ENCODE data around the gene TTF2.
A peak's percentile ranks its signal among the peaks of the same experiment; 100 is the strongest.

The TTF2 gene

DNA sequence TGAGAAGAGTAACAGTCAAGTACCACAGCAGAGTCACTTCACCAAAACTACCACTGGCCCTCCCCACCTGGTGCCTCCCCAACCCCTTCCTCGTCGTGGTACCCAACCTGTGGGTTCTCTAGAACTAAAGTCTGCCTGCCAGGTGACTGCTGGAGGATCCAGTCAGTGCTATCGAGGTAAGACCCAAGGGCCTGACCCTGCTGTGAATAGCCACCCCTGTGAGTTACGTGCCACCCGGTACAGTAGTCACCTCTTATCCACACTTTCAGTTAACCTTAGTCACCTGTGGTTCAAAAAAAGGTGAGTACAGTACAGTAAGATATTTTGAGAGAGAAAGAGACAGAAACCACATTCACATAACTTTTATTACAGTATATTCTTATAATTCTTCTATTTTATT is 16.5 kb downstream of the TTF2 start:
- H3K4me2 ChIP-seq (ENCODE audit: low read length), result no peak overlapping the region
- no CpG with 5 or more reads among the region's 5 CpGs for WGBS (ENCODE audit: extremely low coverage, insufficient coverage, insufficient read length)
- H3K18ac ChIP-seq (ENCODE audit: low read length), result no peak overlapping the region
- no peaks in the 10 kb centered on the region for H3K79me2 ChIP-seq (ENCODE audit: control insufficient read depth, insufficient read depth, low read length, poor library complexity)
- peaks cover 0 to 3% of the 10 kb centered on the region in 2 experiments for H3K4me1 ChIP-seq (ENCODE audit: control insufficient read depth in 1 of 2, insufficient read depth in 2 of 2, low read length in 2 of 2)
- no peak overlapping the region for H3K4me3 ChIP-seq (ENCODE audit: low read depth, low read length)
- H2AK5ac ChIP-seq (ENCODE audit: low read length), result peak overlapping the region; percentile 73
- H2BK5ac ChIP-seq (ENCODE audit: low read depth, low read length, poor library complexity), result peak overlapping the region; percentile 29
- H3K23ac ChIP-seq (ENCODE audit: low read length), result no peak overlapping the region
- H2BK120ac ChIP-seq (ENCODE audit: insufficient read depth, low read length, poor library complexity), result peak overlapping the region; percentile 27
- peaks cover 7 to 27% of the 10 kb centered on the region in 2 experiments for H3K36me3 ChIP-seq (ENCODE audit: control insufficient read depth in 1 of 2, insufficient read depth in 2 of 2, low read length in 2 of 2)
- no peak overlapping the region for H3K4ac ChIP-seq (ENCODE audit: low read depth, low read length)
- no peak overlapping the region for H3K27ac ChIP-seq (ENCODE audit: low read depth, low read length)
- H3K14ac ChIP-seq (ENCODE audit: low read length), result no peak overlapping the region
- H3K9me3 ChIP-seq (ENCODE audit: insufficient read depth, low read depth, low read length), result no peaks in the 10 kb centered on the region
- no peaks in the 10 kb centered on the region for H3K27me3 ChIP-seq (ENCODE audit: insufficient read depth, low read length)
- H2AFZ ChIP-seq (ENCODE audit: insufficient read depth, low read length, poor library complexity), result no peak overlapping the region
- no peak for DNase-seq
- H4K8ac ChIP-seq (ENCODE audit: low read depth, low read length), result no peak overlapping the region
- no peak overlapping the region for H2BK12ac ChIP-seq (ENCODE audit: low read length)
- H4K12ac ChIP-seq (ENCODE audit: low read depth, low read length), result no peak overlapping the region
- no peak overlapping the region for H4K91ac ChIP-seq (ENCODE audit: low read depth, low read length)
- no peaks in the 10 kb centered on the region for H3K79me1 ChIP-seq (ENCODE audit: low read length)
- no peak overlapping the region for H3K9ac ChIP-seq (ENCODE audit: low read length)

DNA sequence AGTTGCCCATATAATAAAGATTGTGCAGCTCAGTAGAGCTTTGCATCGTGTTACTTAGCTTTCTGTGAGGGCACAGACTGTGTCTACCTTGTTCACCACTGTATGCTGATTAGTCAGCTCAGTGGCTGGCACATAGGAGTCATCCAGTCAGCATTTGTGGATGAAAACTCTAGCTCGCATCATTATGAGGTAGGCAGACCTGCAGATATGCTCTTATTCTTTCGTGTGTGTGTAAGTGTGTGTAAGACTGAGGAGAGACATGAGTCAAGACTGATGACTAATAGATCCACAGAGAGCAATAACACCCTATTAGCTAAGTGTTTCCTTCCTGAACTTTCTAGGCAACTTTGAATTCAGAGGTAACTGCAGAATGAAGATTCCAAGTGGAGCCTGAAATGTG is 17.1 kb downstream of the TTF2 start:
- Histone ChIP-seq H3K79me1 (ENCODE audit: low read length) (no peaks in the 10 kb centered on the region), H2BK120ac (ENCODE audit: insufficient read depth, low read length, poor library complexity) (no peak overlapping the region), H3K9ac (ENCODE audit: low read length) (no peak overlapping the region), H3K79me2 (ENCODE audit: control insufficient read depth, insufficient read depth, low read length, poor library complexity) (no peaks in the 10 kb centered on the region), H4K12ac (ENCODE audit: low read depth, low read length) (no peak overlapping the region), H3K23ac (ENCODE audit: low read length) (no peak overlapping the region), H3K14ac (ENCODE audit: low read length) (no peak overlapping the region), H3K4ac (ENCODE audit: low read depth, low read length) (no peak overlapping the region), H3K27me3 (ENCODE audit: insufficient read depth, low read length) (no peaks in the 10 kb centered on the region), H2AFZ (ENCODE audit: insufficient read depth, low read length, poor library complexity) (no peak overlapping the region), H3K36me3 (ENCODE audit: control insufficient read depth in 1 of 2, insufficient read depth in 2 of 2, low read length in 2 of 2) (peaks cover 10 to 30% of the 10 kb centered on the region in 2 experiments), H2BK12ac (ENCODE audit: low read length) (no peak overlapping the region), H2BK5ac (ENCODE audit: low read depth, low read length, poor library complexity) (no peak overlapping the region), H3K9me3 (ENCODE audit: insufficient read depth, low read depth, low read length) (no peaks in the 10 kb centered on the region), H2AK5ac (ENCODE audit: low read length) (no peak overlapping the region), H4K8ac (ENCODE audit: low read depth, low read length) (no peak overlapping the region), H3K4me1 (ENCODE audit: control insufficient read depth in 1 of 2, insufficient read depth in 2 of 2, low read length in 2 of 2) (peaks cover 0 to 3% of the 10 kb centered on the region in 2 experiments), H3K27ac (ENCODE audit: low read depth, low read length) (no peak overlapping the region), H3K4me3 (ENCODE audit: low read depth, low read length) (no peak overlapping the region), H3K18ac (ENCODE audit: low read length) (no peak overlapping the region), H4K91ac (ENCODE audit: low read depth, low read length) (no peak overlapping the region), H3K4me2 (ENCODE audit: low read length) (no peak overlapping the region)
- DNase-seq, result peak in 1 of 2 donors; percentile 32
- WGBS (ENCODE audit: extremely low coverage, insufficient coverage, insufficient read length), result no CpG with 5 or more reads among the region's 3 CpGs

DNA sequence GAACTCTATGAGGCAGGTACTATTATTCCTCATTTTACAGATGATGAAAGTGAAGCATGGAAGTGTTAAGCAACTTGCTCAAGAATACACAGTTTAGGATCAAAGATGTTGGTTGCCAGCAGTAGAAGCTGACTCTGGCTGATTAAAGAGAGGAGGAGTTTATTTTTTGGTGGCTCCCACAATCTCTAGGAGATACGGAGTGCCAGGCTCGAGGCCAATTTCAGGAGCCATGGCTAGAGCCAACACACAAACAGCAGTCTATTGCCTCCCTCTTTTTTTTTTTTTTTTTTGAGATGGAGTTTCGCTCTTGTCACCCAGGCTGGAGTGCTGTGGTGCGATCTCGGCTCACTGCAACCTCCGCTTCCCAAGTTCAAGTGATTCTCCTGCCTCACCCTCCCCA is 19.6 kb downstream of the TTF2 start:
- peaks cover 0 to 3% of the 10 kb centered on the region in 2 experiments for H3K4me1 ChIP-seq (ENCODE audit: control insufficient read depth in 1 of 2, insufficient read depth in 2 of 2, low read length in 2 of 2)
- no peak overlapping the region for H3K4ac ChIP-seq (ENCODE audit: low read depth, low read length)
- no peak overlapping the region for H2BK120ac ChIP-seq (ENCODE audit: insufficient read depth, low read length, poor library complexity)
- no peak overlapping the region for H4K91ac ChIP-seq (ENCODE audit: low read depth, low read length)
- no CpG with 5 or more reads among the region's 6 CpGs for WGBS (ENCODE audit: extremely low coverage, insufficient coverage, insufficient read length)
- no peaks in the 10 kb centered on the region for H3K79me1 ChIP-seq (ENCODE audit: low read length)
- no peak overlapping the region for H2AFZ ChIP-seq (ENCODE audit: insufficient read depth, low read length, poor library complexity)
- H3K9me3 ChIP-seq (ENCODE audit: insufficient read depth, low read depth, low read length), result no peaks in the 10 kb centered on the region
- no peak overlapping the region for H4K8ac ChIP-seq (ENCODE audit: low read depth, low read length)
- H2BK12ac ChIP-seq (ENCODE audit: low read length), result no peak overlapping the region
- H3K4me2 ChIP-seq (ENCODE audit: low read length), result no peak overlapping the region
- no peak overlapping the region for H3K23ac ChIP-seq (ENCODE audit: low read length)
- H3K14ac ChIP-seq (ENCODE audit: low read length), result no peak overlapping the region
- no peak overlapping the region for H3K9ac ChIP-seq (ENCODE audit: low read length)
- no peak overlapping the region for H3K4me3 ChIP-seq (ENCODE audit: low read depth, low read length)
- no peak overlapping the region for H3K18ac ChIP-seq (ENCODE audit: low read length)
- H3K27ac ChIP-seq (ENCODE audit: low read depth, low read length), result no peak overlapping the region
- no peak overlapping the region for H2BK5ac ChIP-seq (ENCODE audit: low read depth, low read length, poor library complexity)
- peaks cover 11 to 35% of the 10 kb centered on the region in 2 experiments for H3K36me3 ChIP-seq (ENCODE audit: control insufficient read depth in 1 of 2, insufficient read depth in 2 of 2, low read length in 2 of 2)
- H3K79me2 ChIP-seq (ENCODE audit: control insufficient read depth, insufficient read depth, low read length, poor library complexity), result no peaks in the 10 kb centered on the region
- DNase-seq, result no peak
- no peak overlapping the region for H4K12ac ChIP-seq (ENCODE audit: low read depth, low read length)
- no peaks in the 10 kb centered on the region for H3K27me3 ChIP-seq (ENCODE audit: insufficient read depth, low read length)
- no peak overlapping the region for H2AK5ac ChIP-seq (ENCODE audit: low read length)

DNA sequence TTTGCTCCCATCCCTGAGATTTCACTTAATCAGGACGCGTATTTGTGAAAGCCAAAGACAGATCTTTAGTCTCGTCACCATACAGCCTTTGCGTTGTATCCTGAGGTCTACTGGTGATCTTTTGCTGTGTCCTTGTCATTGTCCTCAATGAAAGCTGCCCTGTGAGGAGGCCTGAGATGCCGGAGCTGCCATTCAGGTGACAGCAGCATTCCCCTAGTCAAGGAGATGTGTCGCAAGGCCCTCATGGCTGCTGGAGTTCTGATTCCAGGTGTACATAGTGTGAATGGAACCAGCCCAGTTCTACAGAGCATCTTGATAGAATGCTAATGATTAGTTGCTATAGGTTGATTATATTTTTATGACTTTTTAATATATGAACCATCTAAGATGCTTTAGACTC is 24.1 kb downstream of the TTF2 start:
- Histone ChIP-seq H4K91ac (ENCODE audit: low read depth, low read length) (no peak overlapping the region), H3K9me3 (ENCODE audit: insufficient read depth, low read depth, low read length) (no peaks in the 10 kb centered on the region), H3K79me2 (ENCODE audit: control insufficient read depth, insufficient read depth, low read length, poor library complexity) (no peaks in the 10 kb centered on the region), H2BK12ac (ENCODE audit: low read length) (no peak overlapping the region), H3K14ac (ENCODE audit: low read length) (no peak overlapping the region), H3K9ac (ENCODE audit: low read length) (no peak overlapping the region), H2AFZ (ENCODE audit: insufficient read depth, low read length, poor library complexity) (no peak overlapping the region), H3K4me2 (ENCODE audit: low read length) (no peak overlapping the region), H3K23ac (ENCODE audit: low read length) (no peak overlapping the region), H2AK5ac (ENCODE audit: low read length) (no peak overlapping the region), H3K4ac (ENCODE audit: low read depth, low read length) (no peak overlapping the region), H3K27me3 (ENCODE audit: insufficient read depth, low read length) (no peaks in the 10 kb centered on the region), H3K36me3 (ENCODE audit: control insufficient read depth in 1 of 2, insufficient read depth in 2 of 2, low read length in 2 of 2) (peaks cover 3 to 23% of the 10 kb centered on the region in 2 experiments), H3K79me1 (ENCODE audit: low read length) (peaks cover 4% of the 10 kb centered on the region), H4K12ac (ENCODE audit: low read depth, low read length) (no peak overlapping the region), H4K8ac (ENCODE audit: low read depth, low read length) (no peak overlapping the region), H3K4me1 (ENCODE audit: control insufficient read depth in 1 of 2, insufficient read depth in 2 of 2, low read length in 2 of 2) (peaks cover 2 to 5% of the 10 kb centered on the region in 2 experiments), H2BK120ac (ENCODE audit: insufficient read depth, low read length, poor library complexity) (no peak overlapping the region), H3K27ac (ENCODE audit: low read depth, low read length) (no peak overlapping the region), H3K18ac (ENCODE audit: low read length) (no peak overlapping the region), H2BK5ac (ENCODE audit: low read depth, low read length, poor library complexity) (no peak overlapping the region), H3K4me3 (ENCODE audit: low read depth, low read length) (no peak overlapping the region)
- no CpG with 5 or more reads among the region's 6 CpGs for WGBS (ENCODE audit: extremely low coverage, insufficient coverage, insufficient read length)
- DNase-seq, result peak; percentile 53 to 89
